Rectal smooth muscle tissue (tissue), 1 donor: ENCODE results near the gene HOXC9.

Experiments used
- H3K27ac ChIP-seq: one replicate; pipeline ENCODE4 v1.7.0; 2013; ENCODE audit warnings: low read depth, low read length, inconsistent platforms
- H3K27me3 ChIP-seq: one replicate; pipeline ENCODE4 v1.7.0; 2013; ENCODE audit warnings: low read length; ENCODE audit not compliant: control insufficient read depth, insufficient read depth
- H3K36me3 ChIP-seq: one replicate; pipeline ENCODE4 v1.7.0; 2013; ENCODE audit warnings: low read length; ENCODE audit not compliant: control insufficient read depth, insufficient read depth
- H3K4me1 ChIP-seq: one replicate; pipeline ENCODE4 v1.7.0; 2013; ENCODE audit warnings: low read length; ENCODE audit not compliant: control insufficient read depth, insufficient read depth
- H3K4me3 ChIP-seq: one replicate; pipeline ENCODE4 v1.7.0; 2013; ENCODE audit warnings: low read length
- H3K9ac ChIP-seq: one replicate; pipeline ENCODE4 v1.7.0; 2013; ENCODE audit warnings: low read length

The HOXC9 gene

DNA sequence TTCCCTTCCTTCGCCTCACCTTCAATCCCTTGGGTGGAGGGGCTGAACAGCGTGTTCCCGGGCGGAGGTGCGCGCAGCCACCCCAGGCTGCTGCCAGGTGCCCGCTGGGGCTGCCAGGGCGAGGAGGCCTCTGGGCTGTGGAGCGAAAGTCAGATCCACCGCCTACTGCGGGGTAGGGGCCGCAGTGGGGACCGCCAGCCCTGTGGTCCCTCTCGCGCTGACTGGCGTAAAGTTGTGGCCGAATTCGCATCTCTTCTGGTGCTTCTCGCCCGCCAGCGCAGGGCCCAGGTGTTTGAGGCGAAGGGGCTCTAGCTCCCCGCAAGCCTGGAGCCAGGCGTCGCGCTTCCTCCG lies 46.8 kb downstream of the HOXC9 start:
- Histone ChIP-seq H3K4me3 (no peak overlapping the region), H3K27me3 (peaks cover 27% of the 10 kb centered on the region), H3K4me1 (no peaks in the 10 kb centered on the region), H3K27ac (no peak overlapping the region), H3K36me3 (no peaks in the 10 kb centered on the region), H3K9ac (no peak overlapping the region)

- H3K27me3 ChIP-seq: peaks cover 27% of the 10 kb centered on the region
- peaks cover 2% of the 10 kb centered on the region for H3K4me1 ChIP-seq
- H3K36me3 ChIP-seq: no peaks in the 10 kb centered on the region
- no peak overlapping the region for H3K9ac ChIP-seq
- no peak overlapping the region for H3K4me3 ChIP-seq
- no peak overlapping the region for H3K27ac ChIP-seq
These were observed 47.4 kb downstream of the HOXC9 start for GRCh38 chr12:54047160-54047963.

DNA sequence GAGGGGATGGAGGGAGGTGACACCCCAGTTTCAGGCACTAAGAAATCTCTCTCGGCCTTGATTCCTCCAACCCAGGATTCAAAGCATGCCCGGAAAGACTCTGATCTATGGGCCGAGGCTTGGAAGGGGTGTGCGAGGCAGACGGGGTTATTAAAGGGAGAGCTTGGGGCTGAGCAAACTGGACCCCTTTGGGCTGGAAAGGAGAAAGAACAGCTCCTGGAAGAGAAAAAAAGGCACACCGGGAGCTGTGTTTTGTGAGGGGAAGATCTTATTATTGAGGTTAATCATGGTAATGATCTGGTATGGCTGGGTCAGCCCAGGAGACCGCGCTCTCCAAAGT lies 48.0 kb downstream of the HOXC9 start:
- H3K9ac ChIP-seq: no peak overlapping the region
- no peak overlapping the region for H3K4me3 ChIP-seq
- H3K27ac ChIP-seq: no peak overlapping the region
- H3K4me1 ChIP-seq: peaks cover 6% of the 10 kb centered on the region
- H3K27me3 ChIP-seq: peaks cover 30% of the 10 kb centered on the region
- no peaks in the 10 kb centered on the region for H3K36me3 ChIP-seq

GRCh38 chr12:54048406-54049093 lies 48.6 kb downstream of the HOXC9 start:
- Histone ChIP-seq H3K4me1 (peaks cover 6% of the 10 kb centered on the region), H3K9ac (no peak overlapping the region), H3K36me3 (no peaks in the 10 kb centered on the region), H3K4me3 (no peak overlapping the region), H3K27ac (no peak overlapping the region), H3K27me3 (peaks cover 32% of the 10 kb centered on the region)

DNA sequence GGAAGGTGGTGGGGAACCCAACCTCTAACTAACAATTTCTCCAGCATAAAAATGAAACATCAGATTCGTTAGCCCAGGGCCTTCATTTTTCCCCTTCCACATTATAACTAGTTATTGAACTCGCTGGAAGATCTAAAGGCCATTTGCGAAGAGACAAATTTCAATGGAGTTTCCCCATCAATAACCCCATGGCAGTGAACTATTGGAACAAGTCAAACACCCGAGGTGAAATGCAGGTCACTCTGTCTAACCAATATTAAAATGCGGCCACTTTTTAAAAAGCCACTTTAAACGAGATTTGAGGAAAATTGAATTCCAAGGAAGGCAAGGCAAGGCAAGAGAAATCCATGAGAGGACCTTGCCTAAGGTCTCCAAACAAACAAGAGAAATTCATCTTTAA lies 49.1 kb downstream of the HOXC9 start:
- no peak overlapping the region for H3K4me3 ChIP-seq
- H3K27ac ChIP-seq: no peak overlapping the region
- no peaks in the 10 kb centered on the region for H3K36me3 ChIP-seq
- peaks cover 6% of the 10 kb centered on the region for H3K4me1 ChIP-seq
- no peak overlapping the region for H3K9ac ChIP-seq
- H3K27me3 ChIP-seq: peaks cover 32% of the 10 kb centered on the region

DNA sequence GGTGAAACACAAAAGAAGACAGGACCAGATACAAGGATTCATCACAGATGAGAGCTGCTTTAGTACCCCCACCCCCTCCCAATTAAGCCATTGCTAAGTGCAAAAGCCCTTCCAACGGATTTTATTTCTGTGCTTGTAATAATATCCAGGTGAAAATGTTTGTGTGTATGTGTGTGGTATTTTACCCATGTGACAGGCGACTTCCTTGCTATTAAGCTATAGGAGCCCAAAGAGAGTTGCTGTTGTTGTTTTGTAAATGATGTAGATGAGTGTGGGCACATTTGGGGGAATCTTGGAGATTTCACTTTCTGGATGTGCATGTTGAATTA lies 50.5 kb downstream of the HOXC9 start:
- Histone ChIP-seq H3K4me3 (no peak overlapping the region), H3K27me3 (peaks cover 32% of the 10 kb centered on the region), H3K4me1 (peaks cover 6% of the 10 kb centered on the region), H3K27ac (no peak overlapping the region), H3K36me3 (no peaks in the 10 kb centered on the region), H3K9ac (no peak overlapping the region)

GRCh38 chr12:54051026-54051842 lies 51.3 kb downstream of the HOXC9 start:
- no peak overlapping the region for H3K9ac ChIP-seq
- H3K27me3 ChIP-seq: peaks cover 30% of the 10 kb centered on the region
- H3K4me3 ChIP-seq: no peak overlapping the region
- no peak overlapping the region for H3K27ac ChIP-seq
- peaks cover 6% of the 10 kb centered on the region for H3K4me1 ChIP-seq
- no peaks in the 10 kb centered on the region for H3K36me3 ChIP-seq

GRCh38 chr12:54051874-54052437 lies 52.0 kb downstream of the HOXC9 start:
- Histone ChIP-seq H3K4me1 (peaks cover 6% of the 10 kb centered on the region), H3K27ac (no peak overlapping the region), H3K4me3 (no peak overlapping the region), H3K27me3 (peaks cover 28% of the 10 kb centered on the region), H3K36me3 (no peaks in the 10 kb centered on the region), H3K9ac (no peak overlapping the region)

GRCh38 chr12:54052438-54053002 lies 52.6 kb downstream of the HOXC9 start:
- Histone ChIP-seq H3K27ac (no peak overlapping the region), H3K36me3 (no peaks in the 10 kb centered on the region), H3K9ac (no peak overlapping the region), H3K4me1 (peaks cover 6% of the 10 kb centered on the region), H3K27me3 (peaks cover 27% of the 10 kb centered on the region), H3K4me3 (peak overlapping the region; percentile 3)
